ENCODE measurements around the gene TBRG4.
A peak's percentile ranks its signal among the peaks of the same experiment; 100 is the strongest.
"Not testable (repeated sequence)": the region's sequence is repeated elsewhere in the genome, so short reads cannot be mapped to it uniquely, and the experiment has no call there.

The TBRG4 gene

DNA sequence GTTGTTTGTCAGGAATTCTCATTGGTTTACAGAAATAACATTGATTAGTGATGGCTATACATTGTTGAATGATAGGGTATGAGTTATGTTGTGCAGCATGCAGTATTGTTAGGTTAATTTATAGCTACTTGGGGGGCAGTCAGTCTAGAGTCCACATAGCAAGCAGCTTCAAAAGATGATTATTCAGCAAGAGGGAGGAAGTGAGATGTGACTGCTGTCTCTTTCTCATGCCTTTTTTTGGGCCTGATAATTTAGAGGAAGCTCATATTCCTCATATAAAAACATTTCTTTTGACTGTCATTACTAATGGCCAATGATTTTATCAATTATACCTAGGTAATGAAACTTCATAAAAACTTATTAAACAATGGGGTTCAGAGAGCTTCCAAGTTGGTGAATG is 3.4 kb upstream of the TBRG4 start:
- DNase-seq, result no peak

- DNase-seq, result not testable (repeated sequence)
Measured at GRCh38 chr7:45114257-45114656, 2.8 kb upstream of the TBRG4 start.

DNA sequence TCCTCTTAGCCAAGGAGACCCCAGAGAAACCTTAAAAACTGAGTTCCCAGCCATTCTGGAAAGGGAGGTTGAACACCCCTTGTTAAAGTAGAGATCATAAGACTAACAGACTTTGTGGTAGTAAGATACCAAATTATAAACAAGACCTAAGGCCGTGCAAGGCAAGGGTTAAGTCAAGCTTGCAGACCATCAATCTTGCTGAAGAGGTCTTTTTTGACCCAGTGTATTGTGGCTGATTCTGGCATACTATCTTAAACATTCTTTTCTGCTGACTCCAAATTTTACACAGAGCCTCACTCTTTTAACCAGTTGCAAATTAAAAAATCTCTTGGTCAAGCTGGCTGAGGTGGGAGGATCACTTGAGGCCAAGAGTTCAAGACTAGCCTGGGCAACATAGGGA is 1.2 kb upstream of the TBRG4 start:
- DNase-seq, result no peak

- DNase-seq, result no peak
Measured at GRCh38 chr7:45108863-45109262, 2.6 kb downstream of the TBRG4 start.

DNA sequence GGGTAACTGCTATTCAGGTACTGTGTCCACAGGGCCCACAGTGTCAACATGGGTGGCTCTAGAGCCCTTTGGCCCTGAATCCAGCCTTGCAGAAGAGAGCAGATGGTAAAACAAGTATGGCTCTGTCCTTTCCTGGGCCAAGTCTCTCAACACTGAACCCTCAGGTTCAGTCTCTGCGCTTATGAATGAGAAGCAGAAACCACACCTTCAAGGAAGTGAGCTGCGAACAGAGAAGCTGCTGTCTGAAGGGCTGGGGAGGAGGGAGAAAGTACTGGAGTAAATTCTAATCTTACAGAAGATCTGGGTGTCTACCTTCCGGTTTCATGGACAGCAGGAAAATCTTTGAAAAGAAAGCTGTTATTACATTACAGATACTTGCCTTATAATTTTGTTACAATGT is 4.1 kb downstream of the TBRG4 start:
- no peak for DNase-seq

GRCh38 chr7:45106820-45107219 is 4.7 kb downstream of the TBRG4 start:
- no peak for DNase-seq

- DNase-seq, result no peak
Measured at GRCh38 chr7:45105588-45106188, 5.8 kb downstream of the TBRG4 start.

GRCh38 chr7:45104844-45105587 is 6.5 kb downstream of the TBRG4 start:
- no peak for DNase-seq

- no peak for DNase-seq
Measured at GRCh38 chr7:45103958-45104843, 7.3 kb downstream of the TBRG4 start.

- DNase-seq, result no peak
Measured at GRCh38 chr7:45102785-45103712, 8.4 kb downstream of the TBRG4 start.

DNA sequence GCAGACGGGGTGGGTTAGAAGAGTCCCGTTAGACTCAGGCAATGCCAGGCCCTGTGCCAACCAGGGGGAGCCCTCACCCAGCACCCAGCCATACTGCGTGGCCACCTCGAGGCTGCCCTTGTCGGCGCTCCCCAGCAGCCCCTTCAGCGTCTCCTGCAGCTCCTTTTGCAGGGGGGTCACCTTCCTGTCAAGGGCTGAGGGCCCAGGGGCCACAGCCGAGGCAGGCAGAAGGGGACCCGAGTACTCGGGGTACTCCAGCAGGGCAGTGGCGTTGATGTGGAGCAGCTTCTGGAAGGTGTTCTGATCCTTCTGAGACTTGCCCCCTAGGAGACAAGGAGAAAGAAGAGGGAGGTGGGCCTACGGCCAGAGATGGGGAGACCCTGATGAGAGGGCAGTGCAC is 9.7 kb downstream of the TBRG4 start:
- no peak for DNase-seq

DNA sequence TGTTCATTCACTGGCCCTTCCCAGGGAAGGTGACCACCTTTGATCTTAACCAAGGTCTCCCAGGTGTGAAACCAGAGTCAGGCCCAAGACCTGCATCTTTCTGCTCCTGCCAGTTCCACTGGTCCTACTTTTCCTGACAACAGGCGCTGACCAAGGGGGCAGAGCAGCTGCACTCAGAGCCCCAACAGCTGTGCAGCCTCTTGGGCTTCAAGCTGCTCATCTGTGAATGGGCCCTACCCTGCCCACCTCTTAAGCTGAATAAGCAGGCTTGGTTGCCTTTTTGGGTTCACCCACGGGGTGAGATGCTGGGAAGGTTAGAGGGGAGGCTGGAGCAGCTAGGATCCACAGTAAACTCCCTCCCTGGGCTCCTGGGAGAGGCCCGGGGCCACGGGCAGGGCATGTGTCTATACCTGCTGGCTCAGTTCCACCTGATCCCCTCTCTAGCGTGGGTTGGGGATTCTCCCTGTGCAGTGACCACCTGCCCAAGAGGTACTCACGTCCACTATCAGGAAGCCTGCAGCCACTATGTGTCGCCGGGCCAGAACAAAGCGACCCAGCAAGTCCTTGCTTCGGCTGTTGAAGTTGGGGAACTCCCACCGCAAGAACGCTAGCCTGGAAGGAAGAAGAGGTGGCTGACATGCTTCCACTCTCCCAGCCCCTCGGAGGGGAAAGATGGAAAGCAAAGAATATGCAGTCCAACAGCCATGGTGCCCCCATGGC is 10.6 kb downstream of the TBRG4 start:
- no peak for DNase-seq

GRCh38 chr7:45099891-45100760 is 11.4 kb downstream of the TBRG4 start:
- DNase-seq, result no peak

DNA sequence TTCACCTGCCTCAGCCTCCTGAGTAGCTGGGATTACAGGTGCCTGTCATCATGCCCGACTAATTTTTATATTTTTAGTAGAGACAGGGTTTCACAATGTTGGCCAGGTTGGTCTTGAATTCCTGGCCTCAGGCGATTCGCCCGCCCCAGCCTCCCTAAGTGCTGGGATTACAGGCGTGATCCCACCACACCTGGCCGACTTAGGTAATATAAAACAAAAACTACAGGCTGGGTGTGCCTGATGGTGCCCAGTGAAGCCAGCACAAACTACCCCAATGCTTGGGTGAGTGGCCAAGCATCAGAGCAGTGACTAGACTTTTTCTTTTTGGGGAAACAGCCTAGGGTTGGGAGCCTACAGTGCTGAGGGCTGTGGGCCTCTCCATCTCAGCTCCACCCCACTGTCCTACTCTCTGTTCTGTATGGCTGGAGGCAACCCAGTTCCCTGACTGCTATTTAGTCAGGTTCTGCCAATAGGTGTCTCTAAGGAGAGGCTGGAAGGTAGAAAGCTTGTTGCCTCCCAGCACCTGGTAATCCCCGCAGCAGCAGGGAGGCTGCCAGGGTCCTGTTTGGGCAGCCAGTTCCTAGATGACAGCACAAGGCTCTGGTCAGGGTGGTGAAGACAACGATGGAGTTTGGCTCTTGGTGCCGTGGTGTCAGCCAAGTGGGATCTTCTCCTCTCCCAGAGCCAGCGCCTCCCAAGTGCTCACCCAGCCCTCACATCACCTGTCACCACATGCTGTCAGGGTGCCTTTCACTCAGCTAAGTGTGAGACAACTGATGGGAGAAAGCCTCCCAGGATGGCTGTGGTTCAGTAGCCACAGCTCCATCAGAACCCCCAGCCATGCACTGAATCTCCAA is 12.3 kb downstream of the TBRG4 start:
- no peak for DNase-seq

DNA sequence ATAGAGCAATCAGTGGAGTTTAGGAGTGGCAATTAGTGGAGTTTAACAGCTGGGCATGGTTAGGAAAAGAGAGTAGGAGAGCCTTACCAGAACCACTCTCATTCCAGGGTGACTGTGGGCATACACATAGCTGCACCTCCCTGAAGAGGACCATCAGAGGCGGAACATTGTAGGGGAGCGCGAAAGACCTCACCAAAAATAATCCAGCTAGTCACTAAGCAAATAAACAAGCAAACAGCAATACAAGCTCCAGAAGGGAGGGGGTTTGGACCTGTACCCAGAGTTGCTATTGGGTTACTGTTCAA is 18.6 kb downstream of the TBRG4 start:
- DNase-seq, result no peak

DNA sequence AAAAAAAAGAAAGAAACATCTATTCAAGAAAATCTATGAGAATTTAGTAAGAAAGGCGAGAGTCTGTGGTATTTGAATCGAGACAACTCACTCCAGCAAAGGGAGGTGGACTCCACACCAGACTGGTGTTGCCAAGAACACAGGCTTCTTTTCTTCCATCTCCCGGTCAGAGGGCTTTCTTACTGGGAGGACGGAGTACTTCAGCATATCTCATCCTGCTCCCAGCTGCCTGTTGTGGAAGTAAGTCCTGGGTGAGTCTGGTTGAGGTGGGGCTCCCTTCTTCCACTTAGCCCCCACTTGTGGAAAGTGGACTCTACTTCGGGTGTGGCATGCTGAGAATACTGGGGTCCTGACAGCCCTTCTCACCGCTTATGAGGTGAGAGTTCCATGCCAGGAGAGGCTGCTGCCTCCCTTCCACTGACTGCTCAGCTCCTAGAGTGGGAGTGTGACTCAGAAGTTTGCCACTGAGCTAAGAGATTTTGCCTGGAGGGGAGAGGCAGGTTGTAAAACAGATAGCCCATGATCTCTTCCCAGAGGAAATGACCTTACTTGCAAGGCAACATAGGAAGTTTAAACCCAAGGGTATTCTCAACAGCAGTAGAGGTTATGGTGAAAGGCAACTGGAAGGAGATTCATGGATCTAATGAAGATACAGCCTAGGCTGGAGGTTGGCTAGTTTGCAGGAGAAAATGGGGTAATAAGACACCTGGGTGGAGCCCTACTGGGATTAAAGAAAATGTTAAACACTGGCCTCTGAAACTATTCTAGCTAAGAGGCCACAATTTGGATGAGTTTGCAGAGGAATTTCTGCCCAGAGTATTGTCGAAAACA is 19.2 kb downstream of the TBRG4 start:
- no peak for DNase-seq

GRCh38 chr7:45089341-45089891 is 22.1 kb downstream of the TBRG4 start:
- peak; percentile 76 to 81 for DNase-seq

DNA sequence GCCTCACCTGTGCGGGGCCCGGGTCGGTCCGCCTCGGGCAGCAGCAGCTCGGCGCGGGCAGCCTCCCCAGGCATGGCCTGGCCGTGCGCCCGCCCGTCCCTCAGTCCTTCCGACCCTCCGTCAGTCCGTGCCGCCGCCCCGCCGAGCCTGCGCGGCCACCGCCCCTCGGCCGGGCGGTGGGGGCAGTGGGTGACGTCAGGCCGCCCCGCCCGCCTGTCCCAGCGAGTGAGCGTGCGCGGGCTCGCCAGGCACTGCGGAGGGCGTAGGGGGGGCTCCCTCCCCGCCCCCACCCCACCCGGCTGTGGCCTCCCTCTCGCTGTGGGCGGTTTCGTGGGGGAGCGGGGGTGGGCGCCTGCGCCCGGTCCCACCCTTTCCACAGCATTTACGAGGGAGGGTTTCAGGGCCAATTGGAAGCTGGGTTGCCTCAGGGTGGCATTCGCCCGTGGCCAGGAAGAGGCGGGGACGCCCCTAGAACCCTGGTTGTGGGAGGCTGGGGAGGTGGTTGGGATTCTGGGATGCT is 22.6 kb downstream of the TBRG4 start, which contains the start of gene NACAD:
Gene NACAD (minus strand): TSS at position 149 of the 520 bp plus-strand sequence. CDS start 75 bp downstream, at position 74.
- no peak for DNase-seq

Data from activated CD4-positive, alpha-beta T cell treated with anti-CD3 and anti-CD28 coated beads, Interleukin-2, amount 50 U/mL, for 48 hours (primary cell).